HEK293 (cell line): Measurements from ENCODE around the gene C6orf141.
A peak's percentile ranks its signal among the peaks of the same experiment; 100 is the strongest.

Experiments
- CTCF ChIA-PET: fragments of 350-600 bp; formaldehyde crosslinking; extraction: SDS; loops from one replicate; lab custom pipeline; 2021; ENCODE audit warnings: antibody characterized with exemption; lab: Yijun Ruan, JAX
- POLR2A ChIA-PET: fragments of 300-600 bp; formaldehyde crosslinking; extraction: SDS; loops from one replicate; lab custom pipeline; 2020; ENCODE audit warnings: antibody characterized with exemption, inconsistent platforms; lab: Yijun Ruan, JAX
- H3K27ac ChIP-seq: fragments of 200-500 bp; sonication (Bioruptor generic); 2 replicates; pipeline ENCODE4 v1.5.1; 2014; ENCODE audit warnings: low read depth, low read length, control low read depth, inconsistent platforms; ENCODE audit errors: extremely low read depth
- H3K36me3 ChIP-seq, 2 experiments: fragments of 200-500 bp in 1 of 2; sonication (Bioruptor generic) in 1 of 2; 1 replicate in 1 of 2; 2 replicates in 1 of 2; pipeline ENCODE4 v1.5.1; 2014 to 2017; ENCODE audit warnings: inconsistent platforms in 2 of 2, low read length in 2 of 2; ENCODE audit not compliant: control insufficient read depth in 2 of 2, insufficient read depth in 1 of 2
- H3K4me1 ChIP-seq: fragments of 200-500 bp; sonication (Bioruptor generic); 2 replicates; pipeline ENCODE4 v1.5.1; 2014; ENCODE audit warnings: mild to moderate bottlenecking, low read length, inconsistent platforms; ENCODE audit not compliant: control insufficient read depth, insufficient read depth
- H3K4me3 ChIP-seq: 2 replicates; pipeline ENCODE4 v1.5.1; 2011; ENCODE audit warnings: low read depth, mild to moderate bottlenecking, control low read depth, low read length, moderate library complexity
- H3K9me3 ChIP-seq: fragments of 200-500 bp; sonication (Bioruptor generic); 2 replicates; pipeline ENCODE4 v1.5.1; 2014; ENCODE audit warnings: low read depth, low read length, inconsistent platforms; ENCODE audit not compliant: control insufficient read depth, insufficient read depth
- EGR2 ChIP-seq: fragments of 450-650 bp; formaldehyde crosslinking; IDR thresholded peaks from 2 replicates; pipeline ENCODE4 v1.5.1; 2016; ENCODE audit warnings: low read depth, missing biosample characterization, missing genetic modification characterization
- KLF10 ChIP-seq: fragments of 450-650 bp; IDR thresholded peaks from 2 replicates; pipeline ENCODE4 v1.5.1; 2018; ENCODE audit warnings: missing biosample characterization, mild to moderate bottlenecking, missing genetic modification characterization
- MEIS1 ChIP-seq: sonication (generic); formaldehyde crosslinking; IDR thresholded peaks from 2 replicates; pipeline ENCODE4 v1.8.1; 2022; ENCODE audit warnings: missing genetic modification reagents, mild to moderate bottlenecking, borderline replicate concordance
- YY1 ChIP-seq: fragments of 450-650 bp; formaldehyde crosslinking; IDR thresholded peaks from 2 replicates; pipeline ENCODE4 v1.5.1; 2018; ENCODE audit warnings: missing biosample characterization, missing genetic modification characterization
- ZBTB17 ChIP-seq: fragments of 450-650 bp; formaldehyde crosslinking; IDR thresholded peaks from 2 replicates; pipeline ENCODE4 v1.5.1; 2016; ENCODE audit warnings: missing biosample characterization, missing genetic modification characterization
- ZFHX2 ChIP-seq: fragments of 450-650 bp; formaldehyde crosslinking; conservative IDR thresholded peaks from 2 replicates; pipeline ENCODE4 v1.5.1; 2016; ENCODE audit warnings: missing biosample characterization, missing genetic modification characterization
- ZNF19 ChIP-seq: fragments of 450-650 bp; formaldehyde crosslinking; IDR thresholded peaks from 2 replicates; pipeline ENCODE4; 2016; ENCODE audit warnings: missing biosample characterization, missing genetic modification characterization, low read depth
- ZNF2 ChIP-seq: fragments of 450-650 bp; formaldehyde crosslinking; IDR thresholded peaks from 2 replicates; pipeline ENCODE4 v1.5.1; 2016; ENCODE audit warnings: missing biosample characterization, missing genetic modification characterization
- ZNF302 ChIP-seq: fragments of 450-650 bp; formaldehyde crosslinking; IDR thresholded peaks from 2 replicates; pipeline ENCODE4 v1.5.1; 2016; ENCODE audit warnings: missing biosample characterization, missing genetic modification characterization, low read depth
- ZNF324 ChIP-seq: fragments of 450-650 bp; formaldehyde crosslinking; IDR thresholded peaks from 2 replicates; pipeline ENCODE4 v1.5.1; 2016; ENCODE audit warnings: missing biosample characterization, missing genetic modification characterization
- ZNF561 ChIP-seq: fragments of 450-650 bp; IDR thresholded peaks from 2 replicates; pipeline ENCODE4 v1.5.1; 2018; ENCODE audit warnings: missing biosample characterization, missing genetic modification characterization, borderline replicate concordance
- ZNF600 ChIP-seq: fragments of 450-650 bp; formaldehyde crosslinking; IDR thresholded peaks from 2 replicates; pipeline ENCODE4 v1.5.1; 2016; ENCODE audit warnings: missing biosample characterization, missing genetic modification characterization
- ZNF677 ChIP-seq: fragments of 450-650 bp; IDR thresholded peaks from 2 replicates; pipeline ENCODE4 v1.5.0; 2018; ENCODE audit warnings: missing biosample characterization, mild to moderate bottlenecking, missing genetic modification characterization, moderate library complexity
- TF ChIP-seq, protein P1 (sequence below): fragments of 450-650 bp; formaldehyde crosslinking; IDR thresholded peaks from 2 replicates; pipeline ENCODE4 v1.5.1; 2016; ENCODE audit warnings: missing biosample characterization, missing genetic modification characterization
- TF ChIP-seq, protein P2 (sequence below): fragments of 450-650 bp; formaldehyde crosslinking; IDR thresholded peaks from 2 replicates; pipeline ENCODE4 v1.5.1; 2016; ENCODE audit warnings: missing biosample characterization, missing genetic modification characterization
- TF ChIP-seq, protein P3 (sequence below): fragments of 450-650 bp; formaldehyde crosslinking; IDR thresholded peaks from 2 replicates; pipeline ENCODE4 v1.5.1; 2016; ENCODE audit warnings: missing biosample characterization, missing genetic modification characterization

The C6orf141 gene

DNA sequence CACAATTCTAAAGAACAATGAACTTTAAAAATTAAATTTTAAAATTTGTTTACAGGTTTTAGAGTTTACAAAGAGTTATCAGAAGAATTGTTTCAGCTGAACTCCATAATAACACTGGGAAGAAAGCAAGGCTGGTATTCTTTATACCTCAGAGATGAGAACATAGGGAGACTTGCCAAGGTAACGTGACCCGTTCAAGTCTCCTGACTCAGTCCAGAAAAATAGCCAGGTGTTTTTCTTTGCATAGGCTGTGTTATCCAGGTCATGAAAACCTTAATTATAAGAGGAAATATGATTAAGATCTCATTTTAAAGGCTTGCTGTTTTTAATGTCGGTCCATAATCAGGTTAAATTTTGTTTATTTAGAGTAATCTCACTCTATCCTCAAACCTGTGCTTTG is 8.5 kb upstream of the C6orf141 start (continued):
- TF ChIP-seq, protein P1, sequence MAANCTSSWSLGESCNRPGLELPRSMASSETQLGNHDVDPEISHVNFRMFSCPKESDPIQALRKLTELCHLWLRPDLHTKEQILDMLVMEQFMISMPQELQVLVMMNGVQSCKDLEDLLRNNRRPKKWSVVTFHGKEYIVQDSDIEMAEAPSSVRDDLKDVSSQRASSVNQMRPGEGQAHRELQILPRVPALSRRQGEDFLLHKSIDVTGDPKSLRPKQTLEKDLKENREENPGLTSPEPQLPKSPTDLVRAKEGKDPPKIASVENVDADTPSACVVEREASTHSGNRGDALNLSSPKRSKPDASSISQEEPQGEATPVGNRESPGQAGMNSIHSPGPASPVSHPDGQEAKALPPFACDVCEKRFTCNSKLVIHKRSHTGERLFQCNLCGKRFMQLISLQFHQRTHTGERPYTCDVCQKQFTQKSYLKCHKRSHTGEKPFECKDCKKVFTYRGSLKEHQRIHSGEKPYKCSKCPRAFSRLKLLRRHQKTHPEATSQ (tag by site-specific recombination): no peak
- TF ChIP-seq ZNF677 (tag by site-specific recombination): no peak

DNA sequence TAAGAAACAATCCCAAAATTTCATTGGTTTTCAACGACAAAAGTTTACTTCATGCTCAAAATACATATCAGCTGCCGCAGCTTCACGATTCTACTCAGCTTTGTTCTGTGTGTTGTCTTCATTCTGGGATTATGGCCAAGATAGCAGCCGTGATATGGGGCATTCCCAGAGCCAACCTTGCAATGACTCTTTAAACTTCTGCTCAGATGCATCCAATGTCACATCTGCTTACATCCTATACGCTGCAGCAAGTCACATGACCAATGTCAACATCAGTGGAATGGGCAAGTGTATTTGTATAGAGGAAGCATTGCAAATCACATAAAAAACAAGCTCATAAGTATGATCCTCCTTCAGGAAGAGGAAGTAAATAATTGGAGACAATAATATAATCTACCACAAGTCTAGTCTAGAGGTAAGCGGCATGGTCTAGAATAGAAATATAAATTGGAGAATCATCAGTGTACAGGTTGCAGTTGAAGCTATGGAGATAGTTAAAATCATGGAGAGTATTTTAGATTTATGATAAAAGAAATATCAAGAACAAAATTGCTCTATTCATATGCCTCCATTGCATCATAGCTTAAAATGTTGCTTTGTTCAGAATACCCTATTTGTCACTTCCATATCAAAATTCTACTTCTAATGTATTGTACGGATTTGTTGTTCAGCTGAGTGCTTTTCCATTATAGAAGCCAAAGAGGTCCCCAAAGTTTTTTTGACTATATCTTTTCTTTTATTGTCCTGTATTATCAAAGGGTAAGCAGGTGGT is 7.2 kb upstream of the C6orf141 start:
- Histone ChIP-seq H3K9me3 (no peaks in the 10 kb centered on the region), H3K27ac (no peak overlapping the region), H3K4me3 (no peak overlapping the region), H3K4me1 (peaks cover 15% of the 10 kb centered on the region), H3K36me3 (no peaks in the 10 kb centered on the region)
- ChIA-PET CTCF (interaction anchor here (0.6 to 4.8 kb wide), 4 partner anchors 8 to 64 kb away, joined by 3 to 65 read pairs (median 12); partner anchors contain the start of gene C6orf141), POLR2A (interaction anchor here (5.1 kb wide), 1 partner anchor 9 kb away, joined by 39 read pairs; the partner anchor contains the start of gene C6orf141)
- TF ChIP-seq ZNF2 (tag by site-specific recombination): 0 out of 2 replicates have a peak, but pooled peaks have one; percentile 54
- no peak for TF ChIP-seq ZNF19 (tag by site-specific recombination)

GRCh38 chr6:49546331-49546730 is 4.1 kb upstream of the C6orf141 start:
- Histone ChIP-seq H3K27ac (no peak overlapping the region), H3K36me3 (no peaks in the 10 kb centered on the region), H3K4me1 (peaks cover 13% of the 10 kb centered on the region), H3K9me3 (no peaks in the 10 kb centered on the region), H3K4me3 (no peak overlapping the region)
- ChIA-PET CTCF (interaction anchor here (2.2 to 2.7 kb wide), 2 partner anchors 14 to 60 kb away, joined by 13 to 17 read pairs; no protein-coding TSS in a partner anchor), POLR2A (no interaction called here)
- TF ChIP-seq ZNF561 (tag by site-specific recombination) (no peak), YY1 (tag by site-specific recombination) (no peak), KLF10 (tag by site-specific recombination) (no peak), ZNF324 (no peak), MEIS1 (CRISPR knock-in tag) (no peak)

DNA sequence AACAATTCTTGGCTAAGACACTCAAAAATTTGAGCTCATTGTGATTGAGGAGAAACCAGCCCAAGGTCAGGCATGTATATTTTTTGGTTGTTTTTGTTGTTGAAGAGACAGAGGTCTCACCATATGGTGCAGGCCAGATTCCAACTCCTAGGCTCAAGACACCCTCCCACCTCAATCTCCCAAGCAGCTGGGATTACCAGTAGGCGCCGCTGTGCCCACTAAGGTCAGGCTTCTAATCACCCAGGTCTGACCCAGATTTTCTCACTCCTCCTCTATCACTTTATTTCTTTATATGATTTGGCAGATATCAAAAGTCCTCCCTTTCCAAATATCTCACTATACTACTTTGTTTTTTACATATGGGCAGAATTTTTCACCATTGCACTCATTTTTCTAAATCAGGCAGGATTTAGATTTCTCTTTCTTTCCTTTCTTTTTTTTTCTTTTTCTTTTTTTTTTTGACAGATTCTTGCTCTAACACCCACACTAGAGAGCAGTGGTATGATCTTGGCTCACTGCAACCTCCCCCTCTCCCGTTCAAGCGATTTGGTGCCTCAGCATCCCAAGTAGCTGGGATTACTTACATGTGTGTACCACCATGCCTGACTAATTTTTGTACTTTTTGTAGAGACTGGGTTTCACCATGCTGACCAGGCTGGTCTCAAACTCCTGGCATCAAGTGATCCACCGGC is 1.7 kb upstream of the C6orf141 start:
- POLR2A ChIA-PET: interaction anchor here (2.2 kb wide), 1 partner anchor 16 kb away, joined by 19 read pairs; no protein-coding TSS in a partner anchor

More for the DNA sequence above, 1.7 kb upstream of the C6orf141 start:
- H3K9me3 ChIP-seq: no peaks in the 10 kb centered on the region
- peaks cover 0 to 4% of the 10 kb centered on the region in 2 experiments; a peak in 1 of 3 replicates for H3K36me3 ChIP-seq
- CTCF ChIA-PET: interaction anchor here (0.7 to 5.2 kb wide), 7 partner anchors 14 to 78 kb away, joined by 3 to 35 read pairs (median 4); no protein-coding TSS in a partner anchor
- no peak overlapping the region for H3K4me3 ChIP-seq
- TF ChIP-seq EGR2 (tag by site-specific recombination): peak; percentile 56
- TF ChIP-seq, protein P2, sequence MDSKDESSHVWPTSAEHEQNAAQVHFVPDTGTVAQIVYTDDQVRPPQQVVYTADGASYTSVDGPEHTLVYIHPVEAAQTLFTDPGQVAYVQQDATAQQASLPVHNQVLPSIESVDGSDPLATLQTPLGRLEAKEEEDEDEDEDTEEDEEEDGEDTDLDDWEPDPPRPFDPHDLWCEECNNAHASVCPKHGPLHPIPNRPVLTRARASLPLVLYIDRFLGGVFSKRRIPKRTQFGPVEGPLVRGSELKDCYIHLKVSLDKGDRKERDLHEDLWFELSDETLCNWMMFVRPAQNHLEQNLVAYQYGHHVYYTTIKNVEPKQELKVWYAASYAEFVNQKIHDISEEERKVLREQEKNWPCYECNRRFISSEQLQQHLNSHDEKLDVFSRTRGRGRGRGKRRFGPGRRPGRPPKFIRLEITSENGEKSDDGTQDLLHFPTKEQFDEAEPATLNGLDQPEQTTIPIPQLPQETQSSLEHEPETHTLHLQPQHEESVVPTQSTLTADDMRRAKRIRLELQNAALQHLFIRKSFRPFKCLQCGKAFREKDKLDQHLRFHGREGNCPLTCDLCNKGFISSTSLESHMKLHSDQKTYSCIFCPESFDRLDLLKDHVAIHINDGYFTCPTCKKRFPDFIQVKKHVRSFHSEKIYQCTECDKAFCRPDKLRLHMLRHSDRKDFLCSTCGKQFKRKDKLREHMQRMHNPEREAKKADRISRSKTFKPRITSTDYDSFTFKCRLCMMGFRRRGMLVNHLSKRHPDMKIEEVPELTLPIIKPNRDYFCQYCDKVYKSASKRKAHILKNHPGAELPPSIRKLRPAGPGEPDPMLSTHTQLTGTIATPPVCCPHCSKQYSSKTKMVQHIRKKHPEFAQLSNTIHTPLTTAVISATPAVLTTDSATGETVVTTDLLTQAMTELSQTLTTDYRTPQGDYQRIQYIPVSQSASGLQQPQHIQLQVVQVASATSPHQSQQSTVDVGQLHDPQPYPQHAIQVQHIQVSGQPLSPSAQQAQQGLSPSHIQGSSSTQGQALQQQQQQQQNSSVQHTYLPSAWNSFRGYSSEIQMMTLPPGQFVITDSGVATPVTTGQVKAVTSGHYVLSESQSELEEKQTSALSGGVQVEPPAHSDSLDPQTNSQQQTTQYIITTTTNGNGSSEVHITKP: peak; percentile 76
- TF ChIP-seq ZBTB17 (tag by site-specific recombination): no peak
- TF ChIP-seq ZNF302 (tag by site-specific recombination): no peak
- TF ChIP-seq, protein P3, sequence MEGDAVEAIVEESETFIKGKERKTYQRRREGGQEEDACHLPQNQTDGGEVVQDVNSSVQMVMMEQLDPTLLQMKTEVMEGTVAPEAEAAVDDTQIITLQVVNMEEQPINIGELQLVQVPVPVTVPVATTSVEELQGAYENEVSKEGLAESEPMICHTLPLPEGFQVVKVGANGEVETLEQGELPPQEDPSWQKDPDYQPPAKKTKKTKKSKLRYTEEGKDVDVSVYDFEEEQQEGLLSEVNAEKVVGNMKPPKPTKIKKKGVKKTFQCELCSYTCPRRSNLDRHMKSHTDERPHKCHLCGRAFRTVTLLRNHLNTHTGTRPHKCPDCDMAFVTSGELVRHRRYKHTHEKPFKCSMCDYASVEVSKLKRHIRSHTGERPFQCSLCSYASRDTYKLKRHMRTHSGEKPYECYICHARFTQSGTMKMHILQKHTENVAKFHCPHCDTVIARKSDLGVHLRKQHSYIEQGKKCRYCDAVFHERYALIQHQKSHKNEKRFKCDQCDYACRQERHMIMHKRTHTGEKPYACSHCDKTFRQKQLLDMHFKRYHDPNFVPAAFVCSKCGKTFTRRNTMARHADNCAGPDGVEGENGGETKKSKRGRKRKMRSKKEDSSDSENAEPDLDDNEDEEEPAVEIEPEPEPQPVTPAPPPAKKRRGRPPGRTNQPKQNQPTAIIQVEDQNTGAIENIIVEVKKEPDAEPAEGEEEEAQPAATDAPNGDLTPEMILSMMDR: 0 out of 2 replicates have a peak, but pooled peaks have one; percentile 9
- TF ChIP-seq ZFHX2: 0 out of 2 replicates have a peak, but pooled peaks have one; percentile 6
- no peak for TF ChIP-seq ZNF600 (tag by site-specific recombination)
- TF ChIP-seq, all 188 proteins: peak for 4
- Histone ChIP-seq H3K27ac (no peak overlapping the region), H3K4me1 (peaks cover 2% of the 10 kb centered on the region; the same call in 1 of the 2 replicates)
